Panc1 (cell line): ENCODE data around the gene TMEM131. TPM values are rescaled to one million over a fixed set of nuclear protein-coding genes. Genes with fewer than 3 reads are reported as not detected.

ENCODE experiments used
- ATAC-seq: fragments of 200-7000 bp; cut with Tn5 transposase; 2 replicates; pipeline ENCODE4 v1.9.1; 2020; ENCODE audit warnings: mild to moderate bottlenecking, moderate library complexity
- BruUV-seq: library from RNA; stranded (reverse); fragments of 400-500 nt; replicated peaks from 2 replicates; lab custom pipeline; 2021; lab: Mats Ljungman, UMichigan
- CTCF ChIA-PET: fragments of 300-600 bp; sonication (Branson Sonifier 250); formaldehyde crosslinking; loops from one replicate; lab custom pipeline; 2022; ENCODE audit warnings: antibody characterized with exemption; lab: Charles Lee
- POLR2A ChIA-PET: fragments of 300-600 bp; sonication (Branson Sonifier 250); formaldehyde crosslinking; loops from one replicate; lab custom pipeline; 2022; ENCODE audit warnings: antibody characterized with exemption; lab: Charles Lee
- DNase-seq: peaks from one replicate; pipeline ENCODE4 v3.0.0-alpha.2; 2010; ENCODE audit warnings: low read depth, low spot score
- H3K27ac ChIP-seq: 2 replicates; pipeline ENCODE4 v1.5.1; 2011; ENCODE audit warnings: mild to moderate bottlenecking, low read length, inconsistent platforms
- H3K27me3 ChIP-seq: fragments of 200-500 bp; sonication (Bioruptor generic); 2 replicates; pipeline ENCODE4 v1.6.0; 2014; ENCODE audit warnings: low read length, inconsistent platforms; ENCODE audit not compliant: control insufficient read depth, insufficient read depth
- H3K36me3 ChIP-seq: fragments of 200-500 bp; sonication (Bioruptor generic); 2 replicates; pipeline ENCODE4 v1.5.1; 2014; ENCODE audit warnings: inconsistent platforms, mild to moderate bottlenecking, low read length, moderate library complexity; ENCODE audit not compliant: control insufficient read depth, insufficient read depth
- H3K4me1 ChIP-seq: 2 replicates; pipeline ENCODE4 v1.5.1; 2011; ENCODE audit warnings: inconsistent platforms, mild to moderate bottlenecking, low read length, moderate library complexity; ENCODE audit not compliant: control insufficient read depth, insufficient read depth
- H3K4me3 ChIP-seq, 2 experiments: 2 replicates each; pipeline ENCODE4 v1.5.1; 2011 to 2012; ENCODE audit warnings: low read depth in 2 of 2, low read length in 2 of 2, mild to moderate bottlenecking in 2 of 2, inconsistent platforms in 1 of 2, moderate library complexity in 1 of 2
- H3K9me3 ChIP-seq: fragments of 200-500 bp; sonication (Bioruptor generic); 2 replicates; pipeline ENCODE4 v1.5.1; 2014; ENCODE audit warnings: low read depth, mild to moderate bottlenecking, inconsistent platforms, low read length, moderate library complexity; ENCODE audit not compliant: control insufficient read depth, insufficient read depth
- POLR2AphosphoS5 ChIP-seq: IDR thresholded peaks from 2 replicates; pipeline ENCODE4 v1.6.1; 2012; ENCODE audit warnings: mild to moderate bottlenecking, low read depth, low read length, moderate library complexity
- SIN3A ChIP-seq: IDR thresholded peaks from 2 replicates; pipeline ENCODE4 v1.6.1; 2012; ENCODE audit warnings: low read depth, mild to moderate bottlenecking, low read length, moderate library complexity, borderline replicate concordance; ENCODE audit not compliant: insufficient read depth
- TCF7L2 ChIP-seq: IDR thresholded peaks from 2 replicates; pipeline ENCODE4 v1.6.1; 2011; ENCODE audit warnings: mild to moderate bottlenecking, low read depth, low read length, inconsistent platforms
- in situ Hi-C: cut with HindIII; loops from 2 replicates; pipeline ENCODE4 v1.10.0; 2016; ENCODE audit warnings: low sequenced_read_pairs, low pct_unique_long_range_greater_than_20kb
- intact Hi-C: fragments of 100-400 bp; cut with micrococcal nuclease; formaldehyde crosslinking; loops from one replicate; pipeline ENCODE4 v1.10.0; 2022; ENCODE audit not compliant: unreplicated experiment
- total RNA-seq: library from RNA; stranded (reverse); gene quantifications from one replicate; pipeline ENCODE4 v1.2.1, GENCODE V29; 2021; ENCODE audit not compliant: unreplicated experiment
- TF ChIP-seq, protein P1 (sequence below), 2 experiments: IDR thresholded peaks; 2 replicates each; pipeline ENCODE4 v1.6.1; 2011 to 2012; ENCODE audit warnings: low read depth in 2 of 2, control low read depth in 1 of 2, low read length in 1 of 2, mild to moderate bottlenecking in 1 of 2, moderate library complexity in 1 of 2; ENCODE audit not compliant: insufficient read depth in 1 of 2
- TF ChIP-seq, protein P2 (sequence below): fragments of 450-650 bp; IDR thresholded peaks from 2 replicates; pipeline ENCODE4 v1.5.1; 2017; ENCODE audit warnings: mild to moderate bottlenecking

TMEM131 gene
- total RNA-seq, 1 experiment from 2014 or later, result 43.4 TPM

DNA sequence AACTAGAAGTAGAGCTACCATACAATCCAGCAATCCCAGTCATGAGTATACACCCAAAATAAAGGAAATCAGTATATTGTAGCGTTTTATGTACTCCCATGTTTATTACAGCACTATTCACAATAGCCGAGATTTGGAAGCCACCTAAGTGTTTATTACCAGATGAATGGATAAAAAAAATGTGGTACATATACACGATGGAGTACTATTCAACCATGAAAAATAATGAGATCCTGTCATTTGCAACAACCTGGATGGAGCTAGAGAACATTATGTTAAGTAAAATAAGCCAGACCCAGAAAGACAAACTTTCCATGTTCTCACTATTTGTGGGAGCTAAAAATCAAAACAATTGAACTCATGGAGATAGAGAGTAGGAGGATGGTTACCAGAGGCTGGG, 131.9 kb downstream of the TMEM131 start:
- in situ Hi-C loops (no loop called here), intact Hi-C loops (no loop called here)
- no TSS peak for BruUV-seq
- Histone ChIP-seq H3K9me3 (no peaks in the 10 kb centered on the region), H3K4me3 (no peak overlapping the region), H3K27ac (no peak overlapping the region), H3K27me3 (no peaks in the 10 kb centered on the region), H3K36me3 (no peaks in the 10 kb centered on the region), H3K4me1 (peaks cover 6% of the 10 kb centered on the region)
- ATAC-seq, result no peak
- no peak for DNase-seq
- TF ChIP-seq, protein P1, sequence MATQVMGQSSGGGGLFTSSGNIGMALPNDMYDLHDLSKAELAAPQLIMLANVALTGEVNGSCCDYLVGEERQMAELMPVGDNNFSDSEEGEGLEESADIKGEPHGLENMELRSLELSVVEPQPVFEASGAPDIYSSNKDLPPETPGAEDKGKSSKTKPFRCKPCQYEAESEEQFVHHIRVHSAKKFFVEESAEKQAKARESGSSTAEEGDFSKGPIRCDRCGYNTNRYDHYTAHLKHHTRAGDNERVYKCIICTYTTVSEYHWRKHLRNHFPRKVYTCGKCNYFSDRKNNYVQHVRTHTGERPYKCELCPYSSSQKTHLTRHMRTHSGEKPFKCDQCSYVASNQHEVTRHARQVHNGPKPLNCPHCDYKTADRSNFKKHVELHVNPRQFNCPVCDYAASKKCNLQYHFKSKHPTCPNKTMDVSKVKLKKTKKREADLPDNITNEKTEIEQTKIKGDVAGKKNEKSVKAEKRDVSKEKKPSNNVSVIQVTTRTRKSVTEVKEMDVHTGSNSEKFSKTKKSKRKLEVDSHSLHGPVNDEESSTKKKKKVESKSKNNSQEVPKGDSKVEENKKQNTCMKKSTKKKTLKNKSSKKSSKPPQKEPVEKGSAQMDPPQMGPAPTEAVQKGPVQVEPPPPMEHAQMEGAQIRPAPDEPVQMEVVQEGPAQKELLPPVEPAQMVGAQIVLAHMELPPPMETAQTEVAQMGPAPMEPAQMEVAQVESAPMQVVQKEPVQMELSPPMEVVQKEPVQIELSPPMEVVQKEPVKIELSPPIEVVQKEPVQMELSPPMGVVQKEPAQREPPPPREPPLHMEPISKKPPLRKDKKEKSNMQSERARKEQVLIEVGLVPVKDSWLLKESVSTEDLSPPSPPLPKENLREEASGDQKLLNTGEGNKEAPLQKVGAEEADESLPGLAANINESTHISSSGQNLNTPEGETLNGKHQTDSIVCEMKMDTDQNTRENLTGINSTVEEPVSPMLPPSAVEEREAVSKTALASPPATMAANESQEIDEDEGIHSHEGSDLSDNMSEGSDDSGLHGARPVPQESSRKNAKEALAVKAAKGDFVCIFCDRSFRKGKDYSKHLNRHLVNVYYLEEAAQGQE (IDR thresholded peaks at IDR 0.05; ENCODE audit: insufficient read depth in 1 of 2, low read depth in 2 of 2, low read length in 1 of 2), result no peak
- no peak for TF ChIP-seq TCF7L2
- no peak for TF ChIP-seq POLR2AphosphoS5
- TF ChIP-seq SIN3A, result no peak
- TF ChIP-seq, protein P2, sequence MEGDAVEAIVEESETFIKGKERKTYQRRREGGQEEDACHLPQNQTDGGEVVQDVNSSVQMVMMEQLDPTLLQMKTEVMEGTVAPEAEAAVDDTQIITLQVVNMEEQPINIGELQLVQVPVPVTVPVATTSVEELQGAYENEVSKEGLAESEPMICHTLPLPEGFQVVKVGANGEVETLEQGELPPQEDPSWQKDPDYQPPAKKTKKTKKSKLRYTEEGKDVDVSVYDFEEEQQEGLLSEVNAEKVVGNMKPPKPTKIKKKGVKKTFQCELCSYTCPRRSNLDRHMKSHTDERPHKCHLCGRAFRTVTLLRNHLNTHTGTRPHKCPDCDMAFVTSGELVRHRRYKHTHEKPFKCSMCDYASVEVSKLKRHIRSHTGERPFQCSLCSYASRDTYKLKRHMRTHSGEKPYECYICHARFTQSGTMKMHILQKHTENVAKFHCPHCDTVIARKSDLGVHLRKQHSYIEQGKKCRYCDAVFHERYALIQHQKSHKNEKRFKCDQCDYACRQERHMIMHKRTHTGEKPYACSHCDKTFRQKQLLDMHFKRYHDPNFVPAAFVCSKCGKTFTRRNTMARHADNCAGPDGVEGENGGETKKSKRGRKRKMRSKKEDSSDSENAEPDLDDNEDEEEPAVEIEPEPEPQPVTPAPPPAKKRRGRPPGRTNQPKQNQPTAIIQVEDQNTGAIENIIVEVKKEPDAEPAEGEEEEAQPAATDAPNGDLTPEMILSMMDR, result no peak
- CTCF ChIA-PET, result no interaction called here
- POLR2A ChIA-PET, result no interaction called here

DNA sequence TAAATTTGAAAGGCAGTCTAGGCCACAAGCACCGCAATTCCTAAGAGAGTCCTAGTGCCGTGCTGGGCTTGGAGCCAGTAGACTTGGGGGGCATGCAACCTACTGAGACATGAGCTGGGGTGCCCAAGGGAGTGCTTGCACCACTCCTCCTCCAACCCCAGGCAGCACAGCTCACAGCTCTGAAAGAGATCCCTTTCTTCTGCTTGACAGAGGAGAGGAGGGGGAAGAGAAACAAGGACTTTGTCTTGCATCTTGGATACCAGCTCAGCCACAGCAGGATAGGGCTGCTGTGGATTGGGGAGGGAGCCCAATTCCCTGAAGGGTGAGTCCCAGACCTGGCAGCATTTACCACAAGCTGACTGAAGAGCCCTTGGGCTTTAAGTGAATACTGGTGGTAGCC, 134.6 kb downstream of the TMEM131 start:
- H3K27me3 ChIP-seq, result no peaks in the 10 kb centered on the region
- CTCF ChIA-PET, result no interaction called here
- no peak overlapping the region for H3K27ac ChIP-seq
- H3K4me1 ChIP-seq, result no peaks in the 10 kb centered on the region
- H3K4me3 ChIP-seq, result no peak overlapping the region
- TF ChIP-seq, protein P2, result no peak
- TF ChIP-seq SIN3A (no peak), TCF7L2 (no peak), POLR2AphosphoS5 (no peak)
- TF ChIP-seq, protein P1 (IDR thresholded peaks at IDR 0.05; ENCODE audit: insufficient read depth in 1 of 2, low read depth in 2 of 2, low read length in 1 of 2), result no peak
- no peak for DNase-seq
- ATAC-seq, result no peak
- no TSS peak for BruUV-seq
- in situ Hi-C loops (no loop called here), intact Hi-C loops (no loop called here)
- H3K9me3 ChIP-seq, result no peaks in the 10 kb centered on the region
- POLR2A ChIA-PET, result no interaction called here
- H3K36me3 ChIP-seq, result peaks cover 2% of the 10 kb centered on the region; the same call in 1 of the 2 replicates
